OCI-LY7 (cell line): Measurements from ENCODE around the gene MGST1. TPM values are rescaled to one million over a fixed set of nuclear protein-coding genes. Genes with fewer than 3 reads are reported as not detected.

Source experiments
- BruUV-seq: library from RNA; stranded (reverse); fragments of 400-500 nt; replicated peaks from 2 replicates; lab custom pipeline; 2021; lab: Mats Ljungman, UMichigan
- CTCF ChIA-PET: fragments of 300-600 bp; sonication (Branson Sonifier 250); formaldehyde crosslinking; loops from one replicate; lab custom pipeline; 2022; ENCODE audit warnings: antibody characterized with exemption; ENCODE audit not compliant: unreplicated experiment; lab: Charles Lee
- POLR2A ChIA-PET: fragments of 300-600 bp; sonication (Branson Sonifier 250); formaldehyde crosslinking; loops from one replicate; lab custom pipeline; 2022; ENCODE audit warnings: antibody characterized with exemption; lab: Charles Lee
- DNase-seq: peaks from one replicate; pipeline ENCODE4 v3.0.0-alpha.2; 2015; ENCODE audit warnings: low spot score
- H2AFZ ChIP-seq: fragments of 200-600 bp; sonication (generic), shearing (Covaris generic); 2 replicates; pipeline ENCODE4 v1.6.1; 2014; ENCODE audit warnings: mild to moderate bottlenecking, antibody characterized with exemption, low read length, moderate library complexity
- H3K27ac ChIP-seq: fragments of 200-600 bp; sonication (generic); 2 replicates; pipeline ENCODE4 v1.5.1; 2014; ENCODE audit warnings: mixed run types, low read depth, mild to moderate bottlenecking, moderate library complexity, low read length, inconsistent platforms; ENCODE audit not compliant: poor library complexity, severe bottlenecking
- H3K36me3 ChIP-seq: fragments of 200-600 bp; sonication (generic); 2 replicates; pipeline ENCODE4 v1.6.1; 2014; ENCODE audit warnings: mild to moderate bottlenecking, antibody characterized with exemption, low read length, moderate library complexity, mixed read lengths; ENCODE audit not compliant: insufficient read depth
- H3K4me1 ChIP-seq: fragments of 200-600 bp; sonication (generic); 2 replicates; pipeline ENCODE4 v1.5.1; 2014; ENCODE audit warnings: mild to moderate bottlenecking, low read length; ENCODE audit not compliant: insufficient read depth, poor library complexity, severe bottlenecking
- H3K4me2 ChIP-seq: fragments of 200-600 bp; sonication (generic); 2 replicates; pipeline ENCODE4 v1.6.1; 2014; ENCODE audit warnings: mild to moderate bottlenecking, low read length
- H3K4me3 ChIP-seq: fragments of 200-600 bp; sonication (generic); 2 replicates; pipeline ENCODE4 v1.5.1; 2014; ENCODE audit warnings: mild to moderate bottlenecking, low read depth, low read length; ENCODE audit not compliant: poor library complexity, severe bottlenecking
- H3K79me2 ChIP-seq: fragments of 200-600 bp; sonication (generic); 2 replicates; pipeline ENCODE4 v1.6.1; 2016; ENCODE audit warnings: low read depth, mild to moderate bottlenecking, low read length, moderate library complexity, mixed read lengths; ENCODE audit not compliant: insufficient read depth
- H3K9me2 ChIP-seq: fragments of 200-600 bp; sonication (generic); 2 replicates; pipeline ENCODE4 v1.6.1; 2016; ENCODE audit warnings: mild to moderate bottlenecking, low read length, mixed read lengths; ENCODE audit not compliant: insufficient read depth
- H3K9me3 ChIP-seq: fragments of 200-600 bp; sonication (generic); 2 replicates; pipeline ENCODE4 v1.6.1; 2014; ENCODE audit warnings: mild to moderate bottlenecking, mixed run types, low read length, mixed read lengths
- H4K20me1 ChIP-seq: fragments of 200-600 bp; sonication (generic); 2 replicates; pipeline ENCODE4 v1.6.1; 2014; ENCODE audit warnings: mild to moderate bottlenecking, antibody characterized with exemption, low read length, moderate library complexity, mixed read lengths; ENCODE audit not compliant: insufficient read depth
- CTCF ChIP-seq: fragments of 200-600 bp; sonication (generic); conservative IDR thresholded peaks from 2 replicates; pipeline ENCODE4 v1.5.1; 2014; ENCODE audit warnings: mild to moderate bottlenecking, antibody characterized with exemption, low read length, moderate library complexity, mixed read lengths
- EZH2phosphoT487 ChIP-seq: fragments of 200-600 bp; sonication (generic); IDR thresholded peaks from 2 replicates; pipeline ENCODE4 v1.6.1; 2018; ENCODE audit warnings: low read depth, borderline replicate concordance, mild to moderate bottlenecking, mixed run types, antibody characterized with exemption, low read length, moderate library complexity, mixed read lengths
- intact Hi-C: fragments of 100-400 bp; cut with micrococcal nuclease; formaldehyde crosslinking; loops from one replicate; pipeline ENCODE4 v1.10.0; 2022; ENCODE audit not compliant: unreplicated experiment
- total RNA-seq, 2 experiments: library from RNA; depleted of rRNA in 1 of 2; stranded (reverse); fragments of >200 nt in 1 of 2; shearing (Covaris generic) in 1 of 2; gene quantifications; 2 replicates each; pipeline ENCODE4 v1.2.3, GENCODE V29; 2014 to 2022

MGST1 gene
- total RNA-seq, 2 experiments from 2014 or later: 16.5 to 67.4 TPM

DNA sequence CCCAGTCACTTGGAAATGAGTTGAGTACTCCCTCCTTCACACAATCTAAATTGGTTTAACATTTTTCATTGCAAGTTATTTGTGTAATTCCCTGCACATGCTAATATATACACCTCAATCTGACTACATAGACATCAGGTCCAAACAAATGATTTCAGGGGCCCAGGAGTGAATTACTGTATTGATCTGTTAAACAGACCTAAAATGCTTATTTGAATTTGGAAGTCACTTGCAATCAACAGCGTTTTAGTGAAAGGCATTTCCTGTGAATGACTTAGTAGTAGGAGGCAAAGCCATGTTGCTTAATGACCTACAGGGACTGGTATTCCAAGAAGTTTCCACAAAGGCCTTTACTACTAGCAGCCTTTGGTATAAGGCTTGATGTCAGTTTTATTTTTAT lies 47.3 kb upstream of the MGST1 start:
- Histone ChIP-seq H3K4me3 (no peak overlapping the region), H3K4me1 (no peaks in the 10 kb centered on the region), H2AFZ (no peak overlapping the region), H3K4me2 (no peak overlapping the region), H3K79me2 (no peaks in the 10 kb centered on the region), H3K9me2 (no peaks in the 10 kb centered on the region), H3K9me3 (no peaks in the 10 kb centered on the region), H4K20me1 (no peaks in the 10 kb centered on the region), H3K36me3 (no peaks in the 10 kb centered on the region), H3K27ac (no peak overlapping the region)
- no TSS peak for BruUV-seq
- POLR2A ChIA-PET: no interaction called here
- no peak for DNase-seq
- intact Hi-C loops: no loop called here
- TF ChIP-seq CTCF (no peak), EZH2phosphoT487 (no peak)
- CTCF ChIA-PET: no interaction called here

DNA sequence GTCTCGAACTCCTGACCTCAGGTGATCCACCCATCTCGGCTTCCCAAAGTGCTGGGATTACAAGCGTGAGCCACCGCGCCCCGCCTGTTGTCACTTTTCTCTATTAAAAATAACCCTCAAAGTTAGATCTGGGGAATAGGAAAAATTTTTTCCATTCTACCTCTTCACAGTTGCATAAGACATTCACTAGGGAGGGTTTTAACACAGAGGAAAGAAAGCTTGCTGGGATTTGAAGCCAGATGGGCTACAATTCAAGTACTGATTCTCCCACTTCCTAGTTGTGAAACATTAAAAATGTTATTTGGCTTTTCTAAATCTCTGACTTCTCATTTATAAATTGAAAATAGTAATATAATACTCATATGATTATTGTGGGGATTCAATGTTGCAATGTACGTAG lies 46.7 kb upstream of the MGST1 start:
- H4K20me1 ChIP-seq: no peaks in the 10 kb centered on the region
- no peak overlapping the region for H3K4me2 ChIP-seq
- no peaks in the 10 kb centered on the region for H3K4me1 ChIP-seq
- no peak overlapping the region for H3K4me3 ChIP-seq
- no peak for DNase-seq
- CTCF ChIA-PET: no interaction called here
- no peaks in the 10 kb centered on the region for H3K79me2 ChIP-seq
- H2AFZ ChIP-seq: no peak overlapping the region
- TF ChIP-seq EZH2phosphoT487 (no peak), CTCF (no peak)
- H3K27ac ChIP-seq: no peak overlapping the region
- no peaks in the 10 kb centered on the region for H3K36me3 ChIP-seq
- H3K9me3 ChIP-seq: no peaks in the 10 kb centered on the region
- POLR2A ChIA-PET: no interaction called here
- no TSS peak for BruUV-seq
- no peaks in the 10 kb centered on the region for H3K9me2 ChIP-seq
- intact Hi-C loops: no loop called here

- intact Hi-C loops: no loop called here
- DNase-seq: no peak
- Histone ChIP-seq H3K79me2 (no peaks in the 10 kb centered on the region), H3K4me2 (no peak overlapping the region), H3K4me1 (no peaks in the 10 kb centered on the region), H3K4me3 (no peak overlapping the region), H3K9me3 (no peaks in the 10 kb centered on the region), H4K20me1 (no peaks in the 10 kb centered on the region), H2AFZ (no peak overlapping the region), H3K27ac (no peak overlapping the region), H3K9me2 (no peaks in the 10 kb centered on the region), H3K36me3 (no peaks in the 10 kb centered on the region)
- no TSS peak for BruUV-seq
- ChIA-PET POLR2A (interaction anchor here (0.6 to 0.7 kb wide), 2 partner anchors 105 to 466 kb away, joined by 3 read pairs; no protein-coding TSS in a partner anchor), CTCF (no interaction called here)
- TF ChIP-seq EZH2phosphoT487 (no peak), CTCF (no peak)
Measured at GRCh38 chr12:16303939-16304338, 43.5 kb upstream of the MGST1 start.
